IMR-90 (cell line): ENCODE results near the gene STARD3. TPM values are rescaled to one million over a fixed set of nuclear protein-coding genes. Genes with fewer than 3 reads are reported as not detected.

Source experiments
- ATAC-seq: fragments of 200-7000 bp; cut with Tn5 transposase; 2 replicates; pipeline ENCODE4 v1.9.1; 2020; ENCODE audit warnings: low read depth, mild to moderate bottlenecking, moderate library complexity
- BruUV-seq: library from RNA; stranded (reverse); fragments of 400-500 nt; replicated peaks from 2 replicates; lab custom pipeline; 2021; lab: Mats Ljungman, UMichigan
- CTCF ChIA-PET: fragments of 300-600 bp; formaldehyde crosslinking; extraction: SDS; loops from one replicate; lab custom pipeline; 2021; ENCODE audit warnings: antibody characterized with exemption; lab: Yijun Ruan, JAX
- POLR2A ChIA-PET: fragments of 300-600 bp; sonication (Branson Sonifier 250); formaldehyde crosslinking; loops from one replicate; lab custom pipeline; 2022; ENCODE audit warnings: antibody characterized with exemption; ENCODE audit not compliant: unreplicated experiment; lab: Charles Lee
- DNase-seq: peaks from one replicate; pipeline ENCODE4 v3.0.0; 2013
- H2AFZ ChIP-seq: replicated peaks from 2 replicates; pipeline ENCODE3; 2013; ENCODE audit warnings: low read length, mild to moderate bottlenecking; ENCODE audit not compliant: poor library complexity
- H2AK5ac ChIP-seq: 2 replicates; pipeline ENCODE4 v1.6.1; 2013; ENCODE audit warnings: low read depth, low read length, inconsistent platforms
- H2AK9ac ChIP-seq: replicated peaks from 2 replicates; pipeline ENCODE3; 2013; ENCODE audit warnings: mild to moderate bottlenecking, low read depth, low read length, moderate library complexity; ENCODE audit not compliant: poor library complexity
- H2BK120ac ChIP-seq: 2 replicates; pipeline ENCODE4 v1.6.1; 2013; ENCODE audit warnings: low read depth, low read length, inconsistent platforms
- H2BK15ac ChIP-seq: 3 replicates; pipeline ENCODE4 v1.6.1; 2013; ENCODE audit warnings: low read depth, low read length, inconsistent platforms
- H2BK20ac ChIP-seq: 2 replicates; pipeline ENCODE4 v1.6.1; 2013; ENCODE audit warnings: low read depth, mild to moderate bottlenecking, inconsistent platforms, low read length, moderate library complexity
- H2BK5ac ChIP-seq: 2 replicates; pipeline ENCODE4 v1.6.1; 2013; ENCODE audit warnings: mild to moderate bottlenecking, low read depth, low read length, inconsistent platforms; ENCODE audit not compliant: poor library complexity, severe bottlenecking
- H3K14ac ChIP-seq: replicated peaks from 2 replicates; pipeline ENCODE4 v1.6.1; 2013; ENCODE audit warnings: low read depth, low read length, inconsistent platforms
- H3K18ac ChIP-seq: 2 replicates; pipeline ENCODE4 v1.6.1; 2013; ENCODE audit warnings: low read depth, low read length, control low read depth
- H3K23ac ChIP-seq: 2 replicates; pipeline ENCODE4 v1.6.1; 2013; ENCODE audit warnings: low read depth, low read length, inconsistent platforms
- H3K27ac ChIP-seq: 2 replicates; pipeline ENCODE4 v1.5.1; 2013; ENCODE audit warnings: mild to moderate bottlenecking, control low read depth, low read length; ENCODE audit not compliant: insufficient read depth
- H3K27me3 ChIP-seq: 2 replicates; pipeline ENCODE4 v1.6.1; 2013; ENCODE audit warnings: low read length; ENCODE audit not compliant: control insufficient read depth, insufficient read depth
- H3K36me3 ChIP-seq: 2 replicates; pipeline ENCODE4 v1.6.1; 2013; ENCODE audit warnings: low read length, mixed read lengths; ENCODE audit not compliant: control insufficient read depth, insufficient read depth
- H3K4ac ChIP-seq: 2 replicates; pipeline ENCODE4 v1.6.1; 2013; ENCODE audit warnings: low read depth, low read length, inconsistent platforms
- H3K4me1 ChIP-seq: 2 replicates; pipeline ENCODE4 v1.6.1; 2013; ENCODE audit warnings: low read length, mixed read lengths; ENCODE audit not compliant: control insufficient read depth, insufficient read depth
- H3K4me2 ChIP-seq: 2 replicates; pipeline ENCODE4 v1.6.1; 2013; ENCODE audit warnings: low read depth, mild to moderate bottlenecking, control low read depth, low read length, moderate library complexity
- H3K4me3 ChIP-seq: 2 replicates; pipeline ENCODE4 v1.5.1; 2013; ENCODE audit warnings: low read depth, mild to moderate bottlenecking, control low read depth, low read length, moderate library complexity; ENCODE audit not compliant: insufficient read depth
- H3K56ac ChIP-seq: 2 replicates; pipeline ENCODE4 v1.6.1; 2013; ENCODE audit warnings: low read length, inconsistent platforms; ENCODE audit not compliant: insufficient read depth; ENCODE audit errors: extremely low read depth
- H3K79me1 ChIP-seq, 2 experiments: 2 replicates each; pipeline ENCODE4 v1.6.1; 2013; ENCODE audit warnings: low read length in 2 of 2, inconsistent platforms in 1 of 2, low read depth in 1 of 2
- H3K9ac ChIP-seq: 2 replicates; pipeline ENCODE4 v1.6.1; 2013; ENCODE audit warnings: low read depth, low read length, control low read depth
- H3K9me1 ChIP-seq: 2 replicates; pipeline ENCODE4 v1.6.1; 2013; ENCODE audit warnings: low read length, inconsistent platforms; ENCODE audit not compliant: insufficient read depth
- H3K9me3 ChIP-seq: 2 replicates; pipeline ENCODE4 v1.6.1; 2013; ENCODE audit warnings: low read length; ENCODE audit not compliant: control insufficient read depth, insufficient read depth
- H4K20me1 ChIP-seq: 2 replicates; pipeline ENCODE4 v1.6.1; 2013; ENCODE audit warnings: low read length, inconsistent platforms; ENCODE audit not compliant: insufficient read depth
- H4K5ac ChIP-seq: 2 replicates; pipeline ENCODE4 v1.6.1; 2013; ENCODE audit warnings: mild to moderate bottlenecking, low read depth, low read length, control low read depth
- H4K8ac ChIP-seq, 2 experiments: 2 replicates each; pipeline ENCODE4 v1.6.1; 2013; ENCODE audit warnings: low read depth in 2 of 2, low read length in 2 of 2, control low read depth in 1 of 2, inconsistent platforms in 1 of 2
- H4K91ac ChIP-seq: 2 replicates; pipeline ENCODE4 v1.6.1; 2013; ENCODE audit warnings: low read depth, low read length, inconsistent platforms; ENCODE audit not compliant: insufficient read depth
- MAZ ChIP-seq: IDR thresholded peaks from 2 replicates; pipeline ENCODE4 v1.6.1; 2012; ENCODE audit warnings: low read depth, mild to moderate bottlenecking, low read length, improper control_type of control experiment, moderate library complexity, borderline replicate concordance
- SMC3 ChIP-seq: fragments of 150-350 bp; IDR thresholded peaks from 2 replicates; pipeline ENCODE4 v1.6.1; 2016; ENCODE audit warnings: low read depth, mild to moderate bottlenecking, antibody characterized with exemption, low read length, moderate library complexity
- USF2 ChIP-seq: fragments of 150-350 bp; IDR thresholded peaks from 2 replicates; pipeline ENCODE4 v1.6.1; 2017; ENCODE audit warnings: mild to moderate bottlenecking, antibody characterized with exemption, low read length, low read depth
- WGBS, 2 experiments: methylation state at CpG; one replicate each; pipeline versions ENCODE4 v1.1.5 to v1.1.7; 2013; ENCODE audit warnings: missing lambda C conversion rate in 2 of 2; ENCODE audit not compliant: insufficient read length in 1 of 2; ENCODE audit errors: extremely low coverage in 2 of 2; 5-methylcytosine and 5-hydroxymethylcytosine counted together
- dilution Hi-C: fragments of 300-500 bp; cut with HindIII; formaldehyde crosslinking; loops from one replicate; pipeline ENCODE4 v1.14.3; 2018; ENCODE audit warnings: low sequenced_read_pairs; ENCODE audit not compliant: unreplicated experiment
- in situ Hi-C: fragments of 300-500 bp; cut with MboI; formaldehyde crosslinking; loops from 3 replicates; pipeline ENCODE4 v1.14.3; 2019; ENCODE audit warnings: low sequenced_read_pairs, inconsistent platforms, mixed read lengths
- intact Hi-C: fragments of 100-400 bp; cut with micrococcal nuclease; formaldehyde crosslinking; loops from 2 replicates; pipeline ENCODE4 v1.10.0; 2022
- polyA plus RNA-seq, 3 experiments: library from polyadenylated mRNA; depleted of rRNA; stranded (reverse); fragments of >200 nt; gene quantifications; 2 replicates each; pipeline ENCODE4 v1.2.3, GENCODE V29; 2012; ENCODE audit warnings: low replicate concordance in 1 of 3
- total RNA-seq: library from RNA; depleted of rRNA; stranded (reverse); fragments of >200 nt; gene quantifications from 2 replicates; pipeline ENCODE4 v1.2.3, GENCODE V29; 2012

STARD3 gene
- total and polyA plus RNA-seq, 2 of the 4 experiments (the other 2 are of a cell fraction) = 8.1 to 50.4 TPM

- Histone ChIP-seq H2AK5ac (no peak overlapping the region), H3K9ac (no peak overlapping the region), H2BK120ac (no peak overlapping the region), H3K27ac (no peak overlapping the region), H2AFZ (no peak overlapping the region), H3K14ac (no peak overlapping the region), H2BK20ac (no peak overlapping the region), H3K9me1 (no peaks in the 10 kb centered on the region), H4K20me1 (no peaks in the 10 kb centered on the region), H4K5ac (no peak overlapping the region), H2AK9ac (no peak overlapping the region), H3K4ac (no peak overlapping the region), H2BK15ac (no peak overlapping the region), H2BK5ac (no peak overlapping the region), H3K23ac (no peak overlapping the region), H4K8ac (no peak overlapping the region), H3K9me3 (no peaks in the 10 kb centered on the region), H4K91ac (no peak overlapping the region), H3K27me3 (peaks cover 64% of the 10 kb centered on the region), H3K56ac (no peak overlapping the region), H3K18ac (no peak overlapping the region), H3K4me2 (no peak overlapping the region), H3K4me1 (no peaks in the 10 kb centered on the region), H3K79me1 (no peaks in the 10 kb centered on the region), H3K4me3 (no peak overlapping the region), H3K36me3 (no peaks in the 10 kb centered on the region)
- dilution Hi-C loops = no loop called here
- DNase-seq (no peak), ATAC-seq (no peak)
- no TSS peak for BruUV-seq
- TF ChIP-seq MAZ (no peak), SMC3 (no peak), USF2 (no peak)
- POLR2A ChIA-PET = interaction anchor here (0.7 kb wide), 1 partner anchor 14 kb away, joined by 8 read pairs; no protein-coding TSS in a partner anchor
- WGBS, 2 experiments = no CpG with 5 or more reads among the region's 3 CpGs
- intact Hi-C loops = no loop called here
- CTCF ChIA-PET = interaction anchor here (1.4 kb wide), 1 partner anchor 9 kb away, joined by 4 read pairs; no protein-coding TSS in a partner anchor
- in situ Hi-C loops = no loop called here
Measured at GRCh38 chr17:39614545-39615157, 22.3 kb upstream of the STARD3 start.
